Measurements from ENCODE around the gene SLC30A7. TPM values are rescaled to one million over a fixed set of nuclear protein-coding genes. Genes with fewer than 3 reads are reported as not detected.
"Not testable (repeated sequence)": the region's sequence is repeated elsewhere in the genome, so short reads cannot be mapped to it uniquely, and the experiment has no call there.

The SLC30A7 gene
- total RNA-seq, 1 experiment from 2014 or later = 29.5 TPM

- DNase-seq (ENCODE audit: low spot score) = no peak
Measured at GRCh38 chr1:100936194-100936967, 40.5 kb downstream of the SLC30A7 start.

GRCh38 chr1:100941098-100941527 is 45.2 kb downstream of the SLC30A7 start:
- DNase-seq (ENCODE audit: low spot score) = no peak

- DNase-seq (ENCODE audit: low spot score) = no peak
Measured at GRCh38 chr1:100941580-100942216, 45.8 kb downstream of the SLC30A7 start.

GRCh38 chr1:100942304-100943046 is 46.6 kb downstream of the SLC30A7 start:
- no peak for DNase-seq (ENCODE audit: low spot score)

- no peak for DNase-seq (ENCODE audit: low spot score)
Measured at GRCh38 chr1:100943533-100943932, 47.6 kb downstream of the SLC30A7 start.

GRCh38 chr1:100946064-100946463 is 50.2 kb downstream of the SLC30A7 start:
- not testable (repeated sequence) for DNase-seq (ENCODE audit: low spot score)

- DNase-seq (ENCODE audit: low spot score) = not testable (repeated sequence)
Measured at GRCh38 chr1:100947816-100948215, 51.9 kb downstream of the SLC30A7 start.

- not testable (repeated sequence) for DNase-seq (ENCODE audit: low spot score)
Measured at GRCh38 chr1:100948721-100949405, 53.0 kb downstream of the SLC30A7 start.

- peak; percentile 33 for DNase-seq (ENCODE audit: low spot score)
Measured at GRCh38 chr1:100949515-100950158, 53.7 kb downstream of the SLC30A7 start.

GRCh38 chr1:100950337-100950736 is 54.4 kb downstream of the SLC30A7 start:
- DNase-seq (ENCODE audit: low spot score) = no peak

GRCh38 chr1:100950781-100951180 is 54.9 kb downstream of the SLC30A7 start:
- no peak for DNase-seq (ENCODE audit: low spot score)

- no peak for DNase-seq (ENCODE audit: low spot score)
Measured at GRCh38 chr1:100952104-100952745, 56.3 kb downstream of the SLC30A7 start.

GRCh38 chr1:100952970-100953369 is 57.1 kb downstream of the SLC30A7 start:
- not testable (repeated sequence) for DNase-seq (ENCODE audit: low spot score)

- no peak for DNase-seq (ENCODE audit: low spot score)
Measured at GRCh38 chr1:100953960-100954730, 58.3 kb downstream of the SLC30A7 start.

- DNase-seq (ENCODE audit: low spot score) = peak; percentile 46
Measured at GRCh38 chr1:100955322-100955721, 59.4 kb downstream of the SLC30A7 start.

- no peak for DNase-seq (ENCODE audit: low spot score)
Measured at GRCh38 chr1:100959502-100960060, 63.7 kb downstream of the SLC30A7 start.

- DNase-seq (ENCODE audit: low spot score) = no peak
Measured at GRCh38 chr1:100960098-100960497, 64.2 kb downstream of the SLC30A7 start.

- no peak for DNase-seq (ENCODE audit: low spot score)
Measured at GRCh38 chr1:100968621-100969020, 72.7 kb downstream of the SLC30A7 start.

- no peak for DNase-seq (ENCODE audit: low spot score)
Measured at GRCh38 chr1:100969327-100969726, 73.4 kb downstream of the SLC30A7 start.

- DNase-seq (ENCODE audit: low spot score) = no peak
Measured at GRCh38 chr1:100971021-100971420, 75.1 kb downstream of the SLC30A7 start.
